ENCODE measurements around the gene PTCH2. TPM values are rescaled to one million over a fixed set of nuclear protein-coding genes. Genes with fewer than 3 reads are reported as not detected.
A peak's percentile ranks its signal among the peaks of the same experiment; 100 is the strongest.

Gene PTCH2
- total RNA-seq, 1 experiment from 2014 or later: 0.42 TPM

GRCh38 chr1:44776730-44777068 lies 66.4 kb downstream of the PTCH2 start:
- peaks cover 28% of the 10 kb centered on the region for H3K36me3 ChIP-seq (replicated peaks; ENCODE audit: control insufficient read depth, insufficient read depth, low read length)
- no peaks in the 10 kb centered on the region for H3K27me3 ChIP-seq (ENCODE audit: control insufficient read depth, insufficient read depth, low read length)
- no peak for DNase-seq
- peak overlapping the region; percentile 100 for H3K4me3 ChIP-seq (ENCODE audit: insufficient read depth, low read depth, low read length)

GRCh38 chr1:44775930-44776729 lies 66.9 kb downstream of the PTCH2 start:
- DNase-seq: no peak
- H3K4me3 ChIP-seq (ENCODE audit: insufficient read depth, low read depth, low read length): peak overlapping the region; percentile 100
- no peaks in the 10 kb centered on the region for H3K27me3 ChIP-seq (ENCODE audit: control insufficient read depth, insufficient read depth, low read length)
- peaks cover 28% of the 10 kb centered on the region for H3K36me3 ChIP-seq (replicated peaks; ENCODE audit: control insufficient read depth, insufficient read depth, low read length)

GRCh38 chr1:44775078-44775929 lies 67.7 kb downstream of the PTCH2 start, which contains the start of gene RPS8:
TSS of gene RPS8 (plus strand) at chr1:44775540. CDS start at chr1:44775597, 57 bp downstream.
- H3K27me3 ChIP-seq (ENCODE audit: control insufficient read depth, insufficient read depth, low read length): no peaks in the 10 kb centered on the region
- peaks cover 28% of the 10 kb centered on the region for H3K36me3 ChIP-seq (replicated peaks; ENCODE audit: control insufficient read depth, insufficient read depth, low read length)
- DNase-seq: peak; percentile 93
- H3K4me3 ChIP-seq (ENCODE audit: insufficient read depth, low read depth, low read length): peak within 1 kb of the TSS; percentile 100

Other genes with a start within 250 kb of the PTCH2 start
- 6.0 and 9.0 TPM in 2 replicates for gene TMEM53, start 168.8 kb downstream of the PTCH2 start, total RNA-seq (2014; rRNA removed; shearing (Covaris generic))
- gene ARMH1, start 168.5 kb downstream of the PTCH2 start, total RNA-seq (2014; rRNA removed; shearing (Covaris generic)): 0.62 TPM in 1 of 2 replicates, not detected in the other
- gene RNU5D-1, start 112.1 kb downstream of the PTCH2 start, total RNA-seq (2014; rRNA removed; shearing (Covaris generic)): not detected in 2 replicates
- gene KIF2C, start 103.4 kb downstream of the PTCH2 start, total RNA-seq (2014; rRNA removed; shearing (Covaris generic)): 164 and 209 TPM in 2 replicates
- gene RPS8, start 67.7 kb downstream of the PTCH2 start, total RNA-seq (2014; rRNA removed; shearing (Covaris generic)): 3,197 and 3,561 TPM in 2 replicates
- gene BEST4, start 55.1 kb downstream of the PTCH2 start, total RNA-seq (2014; rRNA removed; shearing (Covaris generic)): 0.80 and 1.4 TPM in 2 replicates
- 4.9 and 10.1 TPM in 2 replicates for gene PLK3, start 42.9 kb downstream of the PTCH2 start, total RNA-seq (2014; rRNA removed; shearing (Covaris generic))
- 1.00 TPM in 1 of 2 replicates, not detected in the other for gene DYNLT4, start 35.9 kb downstream of the PTCH2 start, total RNA-seq (2014; rRNA removed; shearing (Covaris generic))
- 0.78 and 1.4 TPM in 2 replicates for gene BTBD19, start 34.7 kb downstream of the PTCH2 start, total RNA-seq (2014; rRNA removed; shearing (Covaris generic))
- gene EIF2B3, start 143.3 kb upstream of the PTCH2 start, total RNA-seq (2014; rRNA removed; shearing (Covaris generic)): 56.8 and 60.1 TPM in 2 replicates
- gene HECTD3, start 168.1 kb upstream of the PTCH2 start, total RNA-seq (2014; rRNA removed; shearing (Covaris generic)): 45.3 and 53.1 TPM in 2 replicates
- gene UROD, start 169.0 kb upstream of the PTCH2 start, total RNA-seq (2014; rRNA removed; shearing (Covaris generic)): 257 and 408 TPM in 2 replicates

Data from H7 (cell line).